Activated CD4-positive, alpha-beta T cell treated with anti-CD3 and anti-CD28 coated beads, Interleukin-2, amount 50 U/mL, for 16 hours (primary cell): ENCODE results near the gene VCAN.

Experiments used
- DNase-seq: peaks from one replicate; pipeline ENCODE4 v3.0.0-alpha.2; 2020

The VCAN gene

GRCh38 chr5:83576341-83576740 lies 104.8 kb downstream of the VCAN start:
- no peak for DNase-seq

- no peak for DNase-seq
Measured at GRCh38 chr5:83577036-83577636, 105.6 kb downstream of the VCAN start.

GRCh38 chr5:83583859-83584258 lies 112.3 kb downstream of the VCAN start:
- DNase-seq = no peak

GRCh38 chr5:83586874-83587776 lies 115.6 kb downstream of the VCAN start:
- DNase-seq = no peak

GRCh38 chr5:83589786-83590185 lies 118.2 kb downstream of the VCAN start:
- no peak for DNase-seq

GRCh38 chr5:83590966-83591365 lies 119.4 kb downstream of the VCAN start:
- no peak for DNase-seq

- DNase-seq = no peak
Measured at GRCh38 chr5:83595217-83595616, 123.7 kb downstream of the VCAN start.

GRCh38 chr5:83608122-83608521 lies 136.6 kb downstream of the VCAN start:
- no peak for DNase-seq

- DNase-seq = no peak
Measured at GRCh38 chr5:83614841-83615240, 143.3 kb downstream of the VCAN start.

GRCh38 chr5:83628360-83628759 lies 156.8 kb downstream of the VCAN start:
- no peak for DNase-seq
